ENCODE measurements around the gene LARP4B.

LARP4B gene

DNA sequence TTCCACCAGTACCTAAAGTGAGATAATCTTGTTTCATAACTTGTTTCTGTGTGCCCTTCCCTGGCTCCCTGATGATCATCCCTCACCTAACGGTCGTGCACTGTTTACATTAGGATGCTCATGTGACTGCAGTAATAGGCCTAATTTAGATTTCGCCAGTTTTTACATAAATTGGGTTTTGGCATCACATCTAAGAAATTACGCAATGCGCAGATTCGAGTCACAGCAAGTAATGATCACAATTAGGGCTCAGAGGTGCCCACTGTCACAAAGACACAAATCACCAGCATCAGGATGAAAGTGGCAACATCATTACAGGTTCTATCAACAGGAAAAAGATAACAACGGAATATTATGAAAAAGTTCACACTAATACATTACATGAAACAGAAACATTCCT, 94.7 kb downstream of the LARP4B start:
- no peak for DNase-seq (ENCODE audit: low read depth)
- no peak for TF ChIP-seq CTCF (conservative IDR thresholded peaks at IDR 0.05; ENCODE audit: low read length)
- no peak overlapping the region for H3K4me3 ChIP-seq (ENCODE audit: low read length)

GRCh38 chr10:834493-834892, 97.0 kb downstream of the LARP4B start:
- no peak for TF ChIP-seq CTCF (conservative IDR thresholded peaks at IDR 0.05; ENCODE audit: low read length)

DNA sequence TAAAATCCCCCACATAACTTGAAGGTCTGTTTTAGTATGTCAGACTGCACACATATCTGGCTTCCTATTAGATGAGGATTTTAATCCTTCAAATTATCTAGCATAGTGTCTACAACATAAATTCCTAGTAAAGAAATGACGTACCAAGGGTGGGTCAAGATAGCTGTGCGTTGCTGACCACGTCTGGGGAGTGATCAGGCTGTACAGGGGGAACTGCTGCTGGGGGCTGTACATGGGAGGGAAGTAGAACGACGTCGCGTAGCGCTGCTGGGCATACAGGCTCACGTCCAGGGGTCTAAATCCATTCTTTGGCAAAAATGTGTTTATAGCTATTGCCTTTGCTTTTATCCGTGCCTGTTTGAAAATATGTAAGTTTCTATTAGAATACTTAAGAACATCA, 102.3 kb downstream of the LARP4B start:
- no peak for TF ChIP-seq CTCF (conservative IDR thresholded peaks at IDR 0.05; ENCODE audit: low read length)
- DNase-seq (ENCODE audit: low read depth), result no peak
- no peak overlapping the region for H3K4me3 ChIP-seq (ENCODE audit: low read length)

More at GRCh38 chr10:834493-834892, 97.0 kb downstream of the LARP4B start:
- DNase-seq (ENCODE audit: low read depth), result no peak
- no peak overlapping the region for H3K4me3 ChIP-seq (ENCODE audit: low read length)

GRCh38 chr10:828191-828590, 103.3 kb downstream of the LARP4B start:
- TF ChIP-seq CTCF (conservative IDR thresholded peaks at IDR 0.05; ENCODE audit: low read length), result no peak
- no peak for DNase-seq (ENCODE audit: low read depth)
- H3K4me3 ChIP-seq (ENCODE audit: low read length), result no peak overlapping the region

GRCh38 chr10:824946-825345, 106.6 kb downstream of the LARP4B start:
- no peak for TF ChIP-seq CTCF (conservative IDR thresholded peaks at IDR 0.05; ENCODE audit: low read length)
- DNase-seq (ENCODE audit: low read depth), result no peak
- no peak overlapping the region for H3K4me3 ChIP-seq (ENCODE audit: low read length)

- no peak for TF ChIP-seq CTCF (conservative IDR thresholded peaks at IDR 0.05; ENCODE audit: low read length)
- no peak overlapping the region for H3K4me3 ChIP-seq (ENCODE audit: low read length)
- DNase-seq (ENCODE audit: low read depth), result no peak
These were observed 107.0 kb downstream of the LARP4B start for GRCh38 chr10:824497-824896.

GRCh38 chr10:822661-823367, 108.7 kb downstream of the LARP4B start:
- DNase-seq (ENCODE audit: low read depth), result no peak
- H3K4me3 ChIP-seq (ENCODE audit: low read length), result no peak overlapping the region
- TF ChIP-seq CTCF (conservative IDR thresholded peaks at IDR 0.05; ENCODE audit: low read length), result no peak
